HG02884 (cell line): ENCODE data around the gene ISG20.
"Not testable (repeated sequence)": the region's sequence is repeated elsewhere in the genome, so short reads cannot be mapped to it uniquely, and the experiment has no call there.

Experiments used
- ATAC-seq: cut with Tn5 transposase; IDR thresholded peaks from one replicate; pipeline ENCODE4 v1.9.1; 2021; ENCODE audit warnings: mild to moderate bottlenecking, moderate library complexity; ENCODE audit not compliant: unreplicated experiment

The ISG20 gene

GRCh38 chr15:88617790-88618189, 21.0 kb upstream of the ISG20 start:
- ATAC-seq: no peak

DNA sequence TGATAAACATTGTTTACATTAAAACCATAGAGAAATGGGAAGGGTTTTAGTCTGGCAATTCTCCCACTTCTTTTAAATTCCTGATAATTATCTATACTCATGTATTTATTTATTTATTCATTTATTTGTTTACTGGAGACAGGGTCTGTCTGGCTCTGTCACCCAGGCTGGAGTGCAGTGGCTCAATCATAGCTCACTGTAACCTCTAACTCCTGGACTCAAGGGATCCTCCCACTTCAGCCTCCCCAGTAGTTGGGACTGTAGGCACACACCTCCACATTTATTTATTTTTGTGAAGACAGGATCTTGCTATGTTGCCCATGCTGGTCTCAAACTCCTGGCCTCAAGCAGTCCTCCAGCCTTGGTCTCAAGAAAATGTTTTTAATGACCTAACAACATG, 20.1 kb upstream of the ISG20 start:
- no peak for ATAC-seq

GRCh38 chr15:88619796-88620195, 19.0 kb upstream of the ISG20 start:
- ATAC-seq: no peak

DNA sequence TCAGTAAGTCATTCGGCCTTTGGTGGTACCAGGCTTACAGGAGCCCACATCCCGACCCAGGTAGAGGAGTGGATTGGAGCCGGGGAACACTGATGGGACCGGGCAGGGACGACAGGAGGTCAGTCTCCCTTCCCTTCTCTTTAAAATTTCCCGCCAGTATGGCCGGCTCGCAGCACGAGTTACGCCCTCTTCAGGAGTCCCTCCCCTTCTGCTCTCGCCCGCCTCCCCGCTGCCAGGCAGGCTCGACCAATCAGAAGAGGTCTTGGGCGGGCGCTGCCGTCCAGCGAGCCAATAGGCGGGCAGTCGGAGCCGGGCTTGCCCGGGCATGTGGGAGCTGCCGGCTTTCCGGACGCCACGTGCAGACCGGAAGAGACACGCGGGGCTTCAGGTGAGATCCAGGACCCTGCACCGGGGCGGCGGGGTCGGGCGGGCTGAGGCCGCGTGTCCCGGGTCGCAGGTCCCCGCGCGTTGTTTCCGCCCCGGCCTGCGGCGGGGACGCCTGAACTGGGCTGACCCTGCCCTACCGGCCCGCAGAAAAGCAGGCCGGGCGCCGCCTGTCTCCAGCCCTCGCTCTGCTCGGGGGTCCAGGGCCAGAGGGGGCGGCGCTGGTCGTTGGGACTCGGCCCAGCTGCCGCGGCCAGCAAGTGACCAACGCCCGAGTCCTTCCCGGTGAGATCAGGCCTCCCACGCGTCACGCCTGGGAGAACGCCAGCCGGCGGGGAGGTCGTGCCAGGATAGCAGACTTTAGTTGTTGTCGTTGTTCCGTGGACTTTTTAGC, 17.6 kb upstream of the ISG20 start, which contains the start of gene AEN:
Gene AEN (plus strand): TSS at position 346 of the 778 bp plus-strand sequence. CDS start 4,870 bp downstream, outside the sequence.
- peak; percentile 91 for ATAC-seq

DNA sequence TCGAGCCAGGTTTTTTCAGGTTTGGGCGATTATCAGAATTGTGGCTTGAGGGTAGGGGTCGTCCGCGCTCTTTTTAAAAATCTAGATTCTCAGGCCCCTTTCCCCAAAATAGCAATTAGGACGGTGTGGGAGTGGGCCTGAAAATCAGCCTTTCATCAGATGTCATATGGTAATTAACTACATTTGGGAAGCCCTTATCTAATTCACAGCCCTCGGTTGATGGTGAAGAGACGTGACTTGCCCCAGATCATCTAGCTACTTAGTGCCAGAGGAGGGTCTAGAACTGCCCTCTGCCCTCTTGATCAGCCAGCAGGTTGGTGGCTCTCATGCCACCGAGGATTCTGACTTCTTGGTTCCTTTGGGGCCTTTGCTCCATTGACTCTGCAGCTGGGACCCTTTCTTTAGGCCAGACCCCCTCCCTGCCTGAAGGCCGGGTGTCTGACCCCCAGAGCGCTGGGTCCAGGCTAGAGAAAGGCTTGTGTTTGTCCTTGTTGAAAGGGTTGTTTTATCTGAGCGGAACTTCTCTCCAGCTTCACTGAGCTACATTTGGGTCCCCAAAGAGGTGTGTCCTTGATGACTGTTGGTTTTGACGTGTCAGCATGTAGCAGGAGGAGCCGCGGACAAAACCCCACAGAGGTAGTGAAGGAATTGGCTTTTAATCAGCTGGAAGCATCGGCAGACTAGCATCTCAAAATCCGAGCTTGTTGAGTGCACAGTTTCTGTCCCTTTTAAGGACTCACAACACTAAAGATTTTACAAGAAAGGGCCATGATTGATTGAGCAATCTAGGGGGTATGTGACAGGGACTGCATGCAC, 16.8 kb upstream of the ISG20 start:
- peak; percentile 36 for ATAC-seq

GRCh38 chr15:88622605-88622975, 16.2 kb upstream of the ISG20 start:
- ATAC-seq: peak; percentile 7

DNA sequence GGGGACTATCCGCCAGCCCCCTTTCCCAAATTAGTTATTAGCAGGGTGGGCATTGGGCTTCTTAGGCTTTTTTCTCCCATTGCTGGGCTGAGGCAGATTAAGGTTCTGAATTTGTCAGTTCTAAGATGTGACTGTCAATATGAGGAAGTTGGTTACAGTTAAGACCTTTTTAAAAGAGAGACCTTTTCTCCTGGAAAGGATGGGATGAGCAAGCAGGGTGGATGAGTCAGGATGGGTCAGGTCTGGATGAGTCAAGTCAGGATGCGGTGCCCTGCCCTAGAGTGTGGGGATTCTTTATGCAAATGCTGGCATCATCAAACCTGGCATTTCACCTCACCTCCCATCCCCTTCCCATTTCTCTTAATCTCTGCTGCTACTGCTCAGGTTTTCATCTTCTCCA, 15.8 kb upstream of the ISG20 start:
- no peak for ATAC-seq

GRCh38 chr15:88623632-88624031, 15.2 kb upstream of the ISG20 start:
- ATAC-seq: no peak

DNA sequence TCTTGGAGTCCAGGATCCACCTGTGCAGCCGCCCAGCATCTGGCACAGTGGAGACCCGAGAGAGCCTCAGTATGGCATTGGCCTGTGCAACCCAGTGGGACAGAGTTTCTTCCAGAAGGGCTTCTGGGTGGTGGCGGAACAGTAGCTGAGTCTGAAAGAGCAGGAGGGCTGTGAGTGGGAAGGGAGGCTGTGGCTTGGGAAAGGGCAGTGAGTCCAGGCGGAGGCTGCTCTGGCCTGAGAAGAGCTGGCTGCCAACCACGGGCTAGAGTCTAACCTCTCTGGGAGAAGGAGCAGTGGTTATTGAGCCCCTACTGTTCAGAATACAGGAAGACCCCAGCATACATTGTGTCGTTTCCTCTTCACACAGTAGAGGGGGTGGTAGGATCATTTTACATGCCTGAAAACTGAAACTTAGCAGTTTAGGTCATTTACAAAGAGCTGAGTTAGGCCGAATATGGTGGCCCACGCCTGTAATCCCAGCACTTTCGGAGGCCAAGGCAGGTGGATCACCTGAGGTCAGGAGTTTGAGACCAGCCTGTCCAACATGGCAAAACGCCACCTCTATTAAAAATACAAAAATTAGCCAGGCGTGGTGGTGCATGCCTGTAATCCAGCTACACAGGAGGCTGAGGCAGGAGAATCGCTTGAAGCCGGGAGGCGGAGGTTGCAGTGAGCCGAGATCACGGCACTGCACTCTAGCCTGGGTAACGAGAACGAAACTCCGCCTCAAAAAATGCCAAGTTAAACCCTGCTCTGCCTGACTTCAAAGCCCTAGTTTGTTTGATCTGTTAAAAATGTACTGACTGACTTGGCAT, 14.5 kb upstream of the ISG20 start:
- peak; percentile 27 for ATAC-seq

- no peak for ATAC-seq
These were observed 13.8 kb upstream of the ISG20 start for GRCh38 chr15:88624971-88625490.

DNA sequence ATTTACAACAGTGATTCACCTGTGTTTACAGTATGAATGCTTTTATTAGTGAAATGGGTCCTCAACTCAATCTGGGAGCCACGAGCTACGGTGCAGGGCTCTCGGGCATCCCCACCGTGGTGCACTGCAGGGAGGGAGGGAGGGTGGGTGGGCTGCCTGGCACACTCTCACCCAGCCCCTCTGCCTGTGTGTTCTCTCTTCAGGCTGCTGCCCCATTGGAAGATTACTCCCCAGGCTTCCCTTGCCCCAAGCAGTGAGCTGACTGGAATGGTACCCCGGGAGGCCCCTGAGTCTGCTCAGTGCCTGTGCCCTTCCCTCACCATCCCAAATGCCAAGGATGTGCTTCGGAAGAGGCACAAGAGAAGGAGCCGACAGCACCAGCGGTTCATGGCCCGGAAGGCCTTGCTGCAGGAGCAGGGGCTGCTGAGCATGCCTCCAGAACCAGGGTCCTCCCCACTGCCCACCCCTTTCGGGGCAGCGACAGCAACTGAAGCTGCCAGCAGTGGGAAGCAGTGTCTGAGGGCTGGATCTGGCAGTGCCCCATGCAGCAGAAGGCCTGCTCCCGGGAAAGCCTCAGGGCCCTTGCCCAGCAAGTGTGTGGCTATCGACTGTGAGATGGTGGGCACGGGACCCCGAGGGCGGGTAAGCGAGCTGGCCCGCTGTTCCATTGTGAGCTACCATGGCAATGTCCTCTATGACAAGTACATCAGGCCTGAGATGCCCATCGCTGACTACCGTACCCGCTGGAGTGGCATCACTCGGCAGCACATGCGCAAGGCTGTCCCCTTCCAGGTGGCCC, 12.7 kb upstream of the ISG20 start:
- ATAC-seq: no peak

DNA sequence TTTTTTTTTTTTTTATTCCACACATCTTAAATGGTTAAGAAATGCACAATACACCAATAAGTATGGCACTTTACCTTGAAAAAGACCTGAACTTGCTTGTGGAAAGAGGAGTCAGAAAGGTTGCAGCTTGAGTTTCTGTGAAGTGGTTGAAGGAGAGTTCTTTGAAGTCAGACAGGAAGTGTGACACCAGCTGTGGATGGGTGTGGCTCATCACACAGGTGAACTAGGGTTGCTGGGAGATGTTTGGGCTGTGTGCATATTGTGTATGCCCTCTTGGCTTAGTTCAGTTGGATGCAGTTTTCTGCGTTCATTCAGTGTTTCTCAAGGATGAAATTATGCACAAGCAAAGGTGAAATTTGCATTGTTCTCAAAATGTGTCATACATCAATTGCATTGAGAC, 11.4 kb upstream of the ISG20 start:
- no peak for ATAC-seq

DNA sequence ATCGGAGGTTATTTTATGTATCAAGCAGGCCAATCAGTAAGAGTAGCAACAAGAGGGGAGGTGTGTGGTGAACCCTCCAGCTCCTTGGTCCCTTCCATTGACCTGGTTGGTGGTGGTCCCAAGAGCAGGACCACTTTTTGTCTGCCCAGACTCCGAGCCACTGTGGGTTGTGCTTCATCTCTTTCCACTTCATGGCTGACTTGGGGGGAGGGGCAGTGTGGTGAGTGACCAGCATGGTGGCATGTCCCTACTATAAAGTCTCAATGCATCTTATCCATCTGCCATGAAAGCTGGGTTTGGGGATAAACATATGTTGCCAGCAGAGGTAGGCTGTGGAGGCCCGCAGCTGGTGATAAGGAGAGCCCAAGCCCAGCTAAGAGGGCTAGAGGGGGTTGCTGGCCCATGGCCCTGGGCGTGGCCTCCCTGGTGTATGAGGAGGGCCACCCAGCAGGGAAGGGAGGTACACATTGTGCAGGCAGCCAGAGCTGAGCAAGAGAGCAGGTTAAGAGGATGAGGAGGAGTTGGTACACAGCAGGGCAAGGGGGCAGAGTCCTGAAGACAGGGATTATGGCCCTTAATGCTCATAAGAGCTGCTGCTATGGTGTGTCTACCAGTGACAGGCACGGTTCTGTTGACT, 10.7 kb upstream of the ISG20 start:
- ATAC-seq: no peak

DNA sequence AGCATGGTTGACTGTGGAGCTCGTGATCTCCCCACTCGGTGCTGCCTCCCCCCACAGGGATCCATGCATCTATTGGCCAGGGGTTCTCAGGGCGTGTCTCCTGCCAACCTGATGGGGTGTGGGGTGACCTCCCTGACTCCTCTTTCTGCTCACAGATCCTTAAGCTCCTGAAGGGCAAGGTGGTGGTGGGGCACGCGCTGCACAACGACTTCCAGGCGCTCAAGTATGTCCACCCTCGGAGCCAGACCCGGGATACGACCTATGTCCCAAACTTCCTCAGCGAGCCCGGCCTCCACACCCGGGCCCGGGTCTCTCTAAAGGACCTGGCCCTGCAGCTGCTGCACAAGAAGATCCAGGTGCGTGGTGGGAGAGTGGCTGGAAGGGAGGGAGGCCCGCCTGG, 9.7 kb upstream of the ISG20 start:
- ATAC-seq: no peak

DNA sequence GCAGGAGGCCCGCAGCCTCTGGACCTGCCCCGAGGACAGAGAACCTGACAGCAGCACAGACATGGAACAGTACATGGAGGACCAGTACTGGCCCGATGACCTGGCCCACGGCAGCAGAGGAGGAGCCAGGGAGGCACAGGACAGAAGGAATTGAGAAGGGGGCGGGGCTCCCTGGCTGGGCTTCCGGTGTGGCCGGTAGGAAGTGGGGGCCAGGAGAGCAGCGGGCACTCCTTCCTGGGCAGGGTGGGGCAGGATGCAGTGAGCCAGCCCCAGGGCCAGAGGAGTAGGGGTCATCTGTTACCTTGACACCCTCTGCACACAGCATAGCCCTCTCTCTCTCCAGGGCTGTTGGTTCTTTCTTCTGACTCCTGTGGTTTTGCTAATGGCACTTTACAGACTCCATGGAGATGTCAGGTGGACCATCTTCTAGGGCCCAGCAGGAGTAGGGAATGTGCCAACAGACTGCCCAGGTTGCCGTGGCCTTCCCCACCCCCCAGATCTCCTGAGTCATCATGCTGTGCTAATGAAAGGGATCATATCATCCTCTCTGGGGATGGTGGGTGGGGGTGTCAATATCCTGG, 8.6 kb upstream of the ISG20 start:
- ATAC-seq: no peak

GRCh38 chr15:88630798-88631463, 7.9 kb upstream of the ISG20 start:
- no peak for ATAC-seq

GRCh38 chr15:88631464-88632028, 7.3 kb upstream of the ISG20 start:
- no peak for ATAC-seq

GRCh38 chr15:88632797-88633196, 6.0 kb upstream of the ISG20 start:
- ATAC-seq: not testable (repeated sequence)

DNA sequence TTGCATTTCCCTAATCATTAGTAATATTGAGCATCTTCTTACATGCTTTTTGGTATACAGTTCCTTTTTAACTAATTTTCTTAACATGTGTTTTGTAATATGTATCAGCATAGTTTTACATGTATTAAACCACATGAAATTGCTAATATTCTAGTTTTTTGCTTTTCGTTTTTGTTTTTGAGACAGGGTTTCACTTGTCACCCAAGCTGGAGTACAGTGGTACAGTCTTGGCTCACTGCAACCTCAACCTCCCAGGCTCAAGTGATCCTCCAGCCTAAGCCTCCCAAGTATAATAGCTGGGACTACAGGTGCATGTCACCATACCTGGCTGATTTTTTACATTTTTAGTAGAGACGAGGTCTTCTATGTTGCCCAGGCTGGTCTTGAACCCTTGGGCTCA, 4.4 kb upstream of the ISG20 start:
- no peak for ATAC-seq
